Spleen (tissue), 7 donors: ENCODE measurements around the gene RNPEP.
"Not testable (repeated sequence)": the region's sequence is repeated elsewhere in the genome, so short reads cannot be mapped to it uniquely, and the experiment has no call there.

Experiments used
- CTCF ChIP-seq, 11 experiments: fragments of 200-600 bp in 7 of 11; fragments of 450-650 bp in 4 of 11; sonication (generic) in 4 of 11; IDR thresholded peaks in 8 of 11; conservative IDR thresholded peaks in 3 of 11; 1 replicate in 7 of 11; 2 replicates in 4 of 11; pipeline versions ENCODE4 v1.4.0 to v1.8.0; 2016 to 2021; ENCODE audit warnings: antibody characterized with exemption in 11 of 11, inconsistent platforms in 4 of 11, mild to moderate bottlenecking in 1 of 11
- POLR2A ChIP-seq, 3 donors: fragments of 450-650 bp; IDR thresholded peaks; one replicate each; pipeline ENCODE4 v1.5.1; 2017; ENCODE audit warnings: antibody characterized with exemption in 3 of 3, mild to moderate bottlenecking in 1 of 3
- POLR2AphosphoS5 ChIP-seq, 3 donors: sonication (generic); formaldehyde crosslinking; IDR thresholded peaks; one replicate each; pipeline ENCODE4 v1.5.1; 2017; ENCODE audit warnings: antibody characterized with exemption in 3 of 3
- donor health status: DM: no; HTN: no; CAD: no; lungs with moderate emphysema.
- donor health status: DM: no; HTN: no; CAD: no.
- donor health status: DM: no; HTN: no; CAD: no.

DNA sequence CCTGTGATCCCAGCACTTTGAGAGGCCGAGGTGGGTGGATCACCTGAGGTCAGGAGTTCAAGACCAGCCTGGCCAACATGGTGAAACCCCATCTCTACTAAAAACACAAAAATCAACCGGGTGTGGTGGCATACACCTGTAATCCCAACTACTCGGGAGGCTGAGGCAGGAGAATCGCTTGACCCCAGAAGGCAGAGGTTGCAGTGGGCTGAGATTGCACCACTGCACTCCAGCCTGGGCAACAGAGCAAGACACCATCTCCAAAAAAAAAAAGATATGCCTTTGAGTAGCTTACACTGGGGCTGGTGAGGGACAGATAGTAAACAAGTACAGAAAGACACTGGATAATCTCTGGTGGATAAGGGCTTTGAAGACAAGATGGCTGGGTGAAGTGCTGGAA is 72.2 kb downstream of the RNPEP start:
- TF ChIP-seq POLR2A (IDR thresholded peaks at IDR 0.05); CTCF (IDR thresholded peaks at IDR 0.05 in 8 of 11, conservative IDR thresholded peaks at IDR 0.05 in 3 of 11); POLR2AphosphoS5 (IDR thresholded peaks at IDR 0.05): not testable (repeated sequence)
